K562 (cell line): ENCODE results near the gene HYI. TPM values are rescaled to one million over a fixed set of nuclear protein-coding genes. Genes with fewer than 3 reads are reported as not detected.

ENCODE experiments used
- ATAC-seq: fragments of 200-7000 bp; cut with Tn5 transposase; 3 replicates; pipeline ENCODE4 v1.9.1; 2020; ENCODE audit warnings: moderate library complexity
- BruUV-seq: library from RNA; stranded (reverse); fragments of 400-500 nt; replicated peaks from 2 replicates; lab custom pipeline; 2021; lab: Mats Ljungman, UMichigan
- CTCF ChIA-PET: fragments of 300-600 bp; formaldehyde crosslinking; extraction: SDS; loops from one replicate; lab custom pipeline; 2021; ENCODE audit warnings: low intra/inter-chr PET ratio; lab: Yijun Ruan, JAX
- POLR2A ChIA-PET: fragments of 300-600, 350-650 bp; sonication (Branson Sonifier 250); formaldehyde crosslinking; extraction: SDS; loops from one replicate; lab custom pipeline; 2021; ENCODE audit warnings: antibody characterized with exemption, inconsistent platforms; lab: Yijun Ruan, JAX
- DNase-seq, 4 experiments: peaks; one replicate each; pipeline versions ENCODE4 v3.0.0 to v3.0.0-alpha.2; 2011 to 2018; ENCODE audit warnings: low spot score in 3 of 4, mixed read lengths in 3 of 4; ENCODE audit errors: extremely low read depth in 1 of 4
- FAIRE-seq: peaks from 2 replicates; lab custom pipeline; 2011; peaks lifted over from hg19 to GRCh38; lab: Jason Lieb, UNC
- H2AFZ ChIP-seq: 2 replicates; pipeline ENCODE4 v1.6.0; 2011; ENCODE audit warnings: low read depth, low read length, control low read depth, inconsistent platforms
- H3K27ac ChIP-seq: fragments of 200-600 bp; 3 replicates; pipeline ENCODE4 v1.8.0; 2011; ENCODE audit warnings: low read depth, mild to moderate bottlenecking, control low read depth, inconsistent platforms, low read length, moderate library complexity, mixed read lengths; ENCODE audit errors: extremely low read depth
- H3K27me3 ChIP-seq, 2 experiments: fragments of 300-600 bp in 1 of 2; 2 replicates in 1 of 2; 3 replicates in 1 of 2; pipeline versions ENCODE4 v1.6.0 to v1.8.0; 2011; ENCODE audit warnings: inconsistent platforms in 2 of 2, low read length in 2 of 2, mild to moderate bottlenecking in 1 of 2, mixed read lengths in 1 of 2, moderate library complexity in 1 of 2; ENCODE audit not compliant: control insufficient read depth in 2 of 2, insufficient read depth in 2 of 2
- H3K36me3 ChIP-seq: fragments of 300-600 bp; 3 replicates; pipeline ENCODE4 v1.8.0; 2011; ENCODE audit warnings: mild to moderate bottlenecking, low read length, inconsistent platforms; ENCODE audit not compliant: control insufficient read depth, insufficient read depth
- H3K4me1 ChIP-seq, 2 experiments: fragments of 200-600 bp in 1 of 2; replicated peaks in 1 of 2; 2 replicates in 1 of 2; 3 replicates in 1 of 2; pipeline versions ENCODE4 v1.5.1 to v1.8.0; 2011; ENCODE audit warnings: inconsistent platforms in 2 of 2, low read length in 2 of 2, mild to moderate bottlenecking in 1 of 2, mixed read lengths in 1 of 2, moderate library complexity in 1 of 2; ENCODE audit not compliant: control insufficient read depth in 2 of 2, insufficient read depth in 2 of 2
- H3K4me2 ChIP-seq: 2 replicates; pipeline ENCODE4 v1.6.1; 2011; ENCODE audit warnings: low read length, control low read depth, inconsistent platforms, mixed read lengths; ENCODE audit not compliant: insufficient read depth
- H3K4me3 ChIP-seq: fragments of 200-600 bp; sonication (generic), shearing (Covaris generic); 2 replicates; pipeline ENCODE4 v1.5.1; 2016; ENCODE audit warnings: control low read depth, inconsistent platforms
- H3K79me2 ChIP-seq: fragments of 200-600 bp; 3 replicates; pipeline ENCODE4 v1.8.0; 2011; ENCODE audit warnings: low read length, inconsistent platforms; ENCODE audit not compliant: control insufficient read depth, insufficient read depth
- H3K9ac ChIP-seq, 2 experiments: 2 replicates each; pipeline versions ENCODE4 v1.6.0 to v1.6.1; 2011; ENCODE audit warnings: low read depth in 2 of 2, low read length in 2 of 2, control low read depth in 1 of 2, inconsistent platforms in 1 of 2, mild to moderate bottlenecking in 1 of 2, mixed read lengths in 1 of 2; ENCODE audit not compliant: insufficient read depth in 1 of 2
- H3K9me1 ChIP-seq: one replicate; pipeline ENCODE4 v1.6.0; 2011; ENCODE audit warnings: inconsistent platforms, mild to moderate bottlenecking, low read length, moderate library complexity; ENCODE audit not compliant: control insufficient read depth, insufficient read depth
- H3K9me3 ChIP-seq: replicated peaks from 2 replicates; pipeline ENCODE4 v1.5.1; 2011; ENCODE audit warnings: low read depth, low read length, inconsistent platforms; ENCODE audit not compliant: control insufficient read depth, insufficient read depth
- H4K20me1 ChIP-seq: replicated peaks from 2 replicates; pipeline ENCODE4 v1.6.1; 2011; ENCODE audit warnings: low read length, inconsistent platforms, mixed read lengths; ENCODE audit not compliant: control insufficient read depth, insufficient read depth
- ARID2 ChIP-seq: fragments of 450-650 bp; IDR thresholded peaks from 2 replicates; pipeline ENCODE4 v1.6.1; 2017; ENCODE audit warnings: antibody characterized with exemption, mild to moderate bottlenecking
- BCLAF1 ChIP-seq, 2 experiments: fragments of 450-650 bp in 1 of 2; IDR thresholded peaks; 2 replicates each; pipeline ENCODE4 v1.6.1; 2011 to 2017; ENCODE audit warnings: low read depth in 2 of 2, antibody characterized with exemption in 1 of 2, borderline replicate concordance in 1 of 2, low read length in 1 of 2, mild to moderate bottlenecking in 1 of 2, mixed read lengths in 1 of 2; ENCODE audit not compliant: control insufficient read depth in 1 of 2
- ETV1 ChIP-seq: fragments of 450-650 bp; conservative IDR thresholded peaks from 2 replicates; pipeline ENCODE4 v1.6.1; 2016; ENCODE audit warnings: missing genetic modification characterization, control low read depth, low read depth, missing compliant biosample characterization
- KDM5B ChIP-seq: fragments of 200-600 bp; sonication (generic); IDR thresholded peaks from 2 replicates; pipeline ENCODE4 v1.6.1; 2012; ENCODE audit warnings: low read depth, mild to moderate bottlenecking, moderate library complexity, low read length, control low read depth, inconsistent platforms; ENCODE audit not compliant: insufficient replicate concordance
- ZBTB9 ChIP-seq: fragments of 450-650 bp; formaldehyde crosslinking; IDR thresholded peaks from 2 replicates; pipeline ENCODE4 v1.4.0; 2020; ENCODE audit warnings: mild to moderate bottlenecking, moderate library complexity
- ZMIZ1 ChIP-seq, 2 experiments: fragments of 150-350 bp in 1 of 2; IDR thresholded peaks; 2 replicates each; pipeline ENCODE4 v1.6.1; 2012 to 2016; ENCODE audit warnings: low read depth in 2 of 2, low read length in 2 of 2, mild to moderate bottlenecking in 1 of 2, moderate library complexity in 1 of 2
- WGBS: fragments of 100-300 bp; shearing (Covaris generic); methylation state at CpG from one replicate; pipeline ENCODE4 v1.1.6; 2016; ENCODE audit warnings: low coverage, mixed read lengths; ENCODE audit not compliant: insufficient coverage; ENCODE audit errors: missing lambda C conversion rate; 5-methylcytosine and 5-hydroxymethylcytosine counted together
- in situ Hi-C: fragments of 300-500 bp; cut with MboI; formaldehyde crosslinking; loops from 4 replicates; pipeline ENCODE4 v1.15.0; 2018; ENCODE audit warnings: inconsistent platforms, mixed read lengths
- intact Hi-C: fragments of 100-400 bp; cut with micrococcal nuclease; formaldehyde crosslinking; loops from 2 replicates; pipeline ENCODE4 v1.14.2; 2022
- polyA plus RNA-seq, 8 experiments: library from polyadenylated mRNA; depleted of rRNA in 4 of 8; stranded (reverse) in 5 of 8; unstranded in 3 of 8; fragments of >200 nt; fragmentation: Nextera tagmentation in 2 of 8; fragmentation: Illumina TruSeq in 1 of 8; extraction: Ambion mirVana in 2 of 8; extraction: Trizol in 1 of 8; gene quantifications; 2 replicates each; pipeline versions ENCODE4 v1.2.1 to v1.2.3, GENCODE V29; 2011 to 2014; ENCODE audit warnings: inconsistent platforms in 1 of 8, missing spikeins in 1 of 8
- total RNA-seq, 7 experiments: library from RNA; depleted of rRNA in 6 of 7; stranded (reverse); fragments of >200 nt in 6 of 7; fragmentation: Illumina TruSeq in 2 of 7; extraction: Trizol in 2 of 7; gene quantifications; 2 replicates each; pipeline versions ENCODE4 v1.2.1 to v1.2.3, GENCODE V29; 2011 to 2021; ENCODE audit warnings: low replicate concordance in 1 of 7

The HYI gene
- total and polyA plus RNA-seq, 9 of the 15 experiments (the other 6 are each of a cell fraction or from before 2014, with no cell fraction given): 0.04 to 4.1 (median 1.4) TPM; not detected in 1

- TF ChIP-seq ZMIZ1 (IDR thresholded peaks at IDR 0.05; ENCODE audit: low read depth in 2 of 2, low read length in 2 of 2) (no peak), ZBTB9 (CRISPR knock-in tag) (no peak), KDM5B (no peak), ARID2 (no peak)
Observed at GRCh38 chr1:43491061-43491460, 37.3 kb upstream of the HYI start (continued).

- Histone ChIP-seq H3K4me1 (no peaks in the 10 kb centered on the region), H3K4me3 (no peak overlapping the region), H3K9ac (no peak overlapping the region), H4K20me1 (no peaks in the 10 kb centered on the region), H3K4me2 (no peak overlapping the region), H3K9me1 (no peaks in the 10 kb centered on the region), H3K36me3 (no peaks in the 10 kb centered on the region), H3K27ac (no peak overlapping the region), H3K9me3 (peaks cover 5% of the 10 kb centered on the region), H3K27me3 (no peaks in the 10 kb centered on the region), H3K79me2 (no peaks in the 10 kb centered on the region), H2AFZ (no peak overlapping the region)
- POLR2A ChIA-PET: no interaction called here
- in situ Hi-C loops: no loop called here
- DNase-seq (no peak), FAIRE-seq (no peak), ATAC-seq (no peak)
- BruUV-seq: no TSS peak
- WGBS: 0% methylated on average over 1 of the region's 1 CpG
- intact Hi-C loops: no loop called here
- CTCF ChIA-PET: no interaction called here
- no peak for TF ChIP-seq BCLAF1 (IDR thresholded peaks at IDR 0.05; ENCODE audit: borderline replicate concordance in 1 of 2, control insufficient read depth in 1 of 2, low read depth in 2 of 2, low read length in 1 of 2)
- TF ChIP-seq ETV1: no peak
Observed at GRCh38 chr1:43488165-43488564, 34.4 kb upstream of the HYI start.
